SK-N-SH (cell line): ENCODE measurements around the gene DUXB.

Experiments
- CTCF ChIP-seq: fragments of 200-600 bp; sonication (generic); IDR thresholded peaks from 2 replicates; pipeline ENCODE4 v1.6.1; 2017; ENCODE audit warnings: antibody characterized with exemption, mild to moderate bottlenecking, moderate library complexity
- ELF1 ChIP-seq: IDR thresholded peaks from 2 replicates; pipeline ENCODE4 v1.4.0; 2012
- EP300 ChIP-seq, 2 experiments: IDR thresholded peaks; 2 replicates each; pipeline versions ENCODE4 v1.4.0 to v1.6.1; 2012; ENCODE audit warnings: borderline replicate concordance in 1 of 2, low read depth in 1 of 2, low read length in 1 of 2
- FOSL2 ChIP-seq: IDR thresholded peaks from 2 replicates; pipeline ENCODE4 v1.4.0; 2012; ENCODE audit warnings: low read depth, mild to moderate bottlenecking, moderate library complexity, borderline replicate concordance
- IRF3 ChIP-seq: fragments of 150-350 bp; IDR thresholded peaks from 2 replicates; pipeline ENCODE4 v1.6.1; 2016; ENCODE audit warnings: mild to moderate bottlenecking, low read depth, low read length
- NFIC ChIP-seq: IDR thresholded peaks from 2 replicates; pipeline ENCODE4 v1.4.0; 2012; ENCODE audit warnings: borderline replicate concordance
- POLR2AphosphoS5 ChIP-seq: IDR thresholded peaks from 2 replicates; pipeline ENCODE4 v1.6.1; 2012; ENCODE audit warnings: low read depth, low read length
- RAD21 ChIP-seq: IDR thresholded peaks from 2 replicates; pipeline ENCODE4 v1.6.1; 2012; ENCODE audit warnings: mild to moderate bottlenecking, low read length
- REST ChIP-seq: IDR thresholded peaks from 2 replicates; pipeline ENCODE4 v1.6.1; 2012; ENCODE audit warnings: mild to moderate bottlenecking, low read depth, low read length, moderate library complexity
- RFX5 ChIP-seq: IDR thresholded peaks from 2 replicates; pipeline ENCODE4 v1.6.1; 2012; ENCODE audit warnings: mild to moderate bottlenecking, improper control_type of control experiment, low read length
- SMC3 ChIP-seq: IDR thresholded peaks from 2 replicates; pipeline ENCODE4 v1.6.1; 2012; ENCODE audit warnings: low read depth, low read length, improper control_type of control experiment
- USF2 ChIP-seq: fragments of 150-350 bp; IDR thresholded peaks from 2 replicates; pipeline ENCODE4 v1.6.1; 2017; ENCODE audit warnings: antibody characterized with exemption, low read length, low read depth, borderline replicate concordance
- YY1 ChIP-seq: IDR thresholded peaks from 2 replicates; pipeline ENCODE4 v1.4.0; 2012; ENCODE audit warnings: low read depth, mild to moderate bottlenecking

- TF ChIP-seq IRF3 (no peak), CTCF (no peak), RFX5 (no peak), RAD21 (no peak), NFIC (no peak), REST (no peak), POLR2AphosphoS5 (no peak), ELF1 (no peak), EP300 (IDR thresholded peaks at IDR 0.05; ENCODE audit: borderline replicate concordance in 1 of 2, low read depth in 1 of 2, low read length in 1 of 2) (no peak), SMC3 (no peak), FOSL2 (no peak), YY1 (no peak), USF2 (no peak)
These were observed at the start of gene DUXB for GRCh38 chr16:75701361-75701760.
